DND-41 (cell line): Measurements from ENCODE around the gene TSPAN8.

Source experiments
- ATAC-seq: fragments of 200-7000 bp; cut with Tn5 transposase; 3 replicates; pipeline ENCODE4 v1.9.1; 2021; ENCODE audit warnings: low read depth; ENCODE audit not compliant: insufficient read depth
- DNase-seq: peaks from one replicate; pipeline ENCODE4 v3.0.0-alpha.2; 2020
- H2AFZ ChIP-seq: 2 replicates; pipeline ENCODE4 v1.6.0; 2012; ENCODE audit warnings: low read depth, low read length
- H3K27ac ChIP-seq: 2 replicates; pipeline ENCODE4 v1.5.1; 2012; ENCODE audit warnings: low read length, inconsistent platforms
- H3K27me3 ChIP-seq: fragments of 200-600 bp; sonication (generic); 2 replicates; pipeline ENCODE4 v1.6.0; 2012; ENCODE audit warnings: low read length, mild to moderate bottlenecking, inconsistent platforms; ENCODE audit not compliant: insufficient read depth, poor library complexity
- H3K36me3 ChIP-seq: 2 replicates; pipeline ENCODE4 v1.5.1; 2012; ENCODE audit warnings: low read length, inconsistent platforms; ENCODE audit not compliant: insufficient read depth
- H3K4me1 ChIP-seq: 2 replicates; pipeline ENCODE4 v1.5.1; 2012; ENCODE audit warnings: mild to moderate bottlenecking, low read length; ENCODE audit not compliant: insufficient read depth
- H3K4me2 ChIP-seq: 2 replicates; pipeline ENCODE4 v1.6.0; 2012; ENCODE audit warnings: mild to moderate bottlenecking, moderate library complexity, low read length, inconsistent platforms; ENCODE audit not compliant: insufficient read depth
- H3K4me3 ChIP-seq, 2 experiments: fragments of 200-600 bp in 1 of 2; shearing (Covaris generic) in 1 of 2; 2 replicates each; pipeline ENCODE4 v1.5.1; 2012 to 2016; ENCODE audit warnings: inconsistent platforms in 2 of 2, low read length in 2 of 2, mild to moderate bottlenecking in 2 of 2, low read depth in 1 of 2, moderate library complexity in 1 of 2
- H3K79me2 ChIP-seq: 2 replicates; pipeline ENCODE4 v1.6.0; 2012; ENCODE audit warnings: low read length, inconsistent platforms; ENCODE audit not compliant: insufficient read depth
- H3K9ac ChIP-seq: 2 replicates; pipeline ENCODE4 v1.6.0; 2012; ENCODE audit warnings: low read depth, mild to moderate bottlenecking, inconsistent platforms, low read length, moderate library complexity
- H3K9me3 ChIP-seq: 2 replicates; pipeline ENCODE4 v1.5.1; 2012; ENCODE audit warnings: low read length, moderate library complexity, mild to moderate bottlenecking, inconsistent platforms; ENCODE audit not compliant: insufficient read depth, severe bottlenecking
- H4K20me1 ChIP-seq: 2 replicates; pipeline ENCODE4 v1.6.0; 2012; ENCODE audit warnings: low read length; ENCODE audit not compliant: insufficient read depth
- EZH2 ChIP-seq: IDR thresholded peaks from 3 replicates; pipeline ENCODE4 v1.6.1; 2012; ENCODE audit warnings: borderline replicate concordance, low read depth, mild to moderate bottlenecking, moderate library complexity, low read length, inconsistent platforms; ENCODE audit not compliant: severe bottlenecking
- TF ChIP-seq, protein P1 (sequence below): IDR thresholded peaks from 2 replicates; pipeline ENCODE4 v1.5.1; 2012; ENCODE audit warnings: borderline replicate concordance, low read length, moderate library complexity, mild to moderate bottlenecking; ENCODE audit not compliant: poor library complexity, severe bottlenecking; ENCODE audit errors: extremely low read depth

TSPAN8 gene

GRCh38 chr12:71197460-71197859 lies 39.7 kb upstream of the TSPAN8 start:
- no peak overlapping the region for H3K9ac ChIP-seq
- no peak overlapping the region for H3K27ac ChIP-seq
- H2AFZ ChIP-seq: no peak overlapping the region
- no peaks in the 10 kb centered on the region for H4K20me1 ChIP-seq
- H3K79me2 ChIP-seq: no peaks in the 10 kb centered on the region
- H3K4me2 ChIP-seq: no peak overlapping the region
- DNase-seq (no peak), ATAC-seq (no peak)
- H3K4me1 ChIP-seq: no peaks in the 10 kb centered on the region
- no peaks in the 10 kb centered on the region for H3K27me3 ChIP-seq
- no peaks in the 10 kb centered on the region for H3K36me3 ChIP-seq
- H3K9me3 ChIP-seq: no peaks in the 10 kb centered on the region
- no peak for TF ChIP-seq EZH2
- TF ChIP-seq, protein P1, sequence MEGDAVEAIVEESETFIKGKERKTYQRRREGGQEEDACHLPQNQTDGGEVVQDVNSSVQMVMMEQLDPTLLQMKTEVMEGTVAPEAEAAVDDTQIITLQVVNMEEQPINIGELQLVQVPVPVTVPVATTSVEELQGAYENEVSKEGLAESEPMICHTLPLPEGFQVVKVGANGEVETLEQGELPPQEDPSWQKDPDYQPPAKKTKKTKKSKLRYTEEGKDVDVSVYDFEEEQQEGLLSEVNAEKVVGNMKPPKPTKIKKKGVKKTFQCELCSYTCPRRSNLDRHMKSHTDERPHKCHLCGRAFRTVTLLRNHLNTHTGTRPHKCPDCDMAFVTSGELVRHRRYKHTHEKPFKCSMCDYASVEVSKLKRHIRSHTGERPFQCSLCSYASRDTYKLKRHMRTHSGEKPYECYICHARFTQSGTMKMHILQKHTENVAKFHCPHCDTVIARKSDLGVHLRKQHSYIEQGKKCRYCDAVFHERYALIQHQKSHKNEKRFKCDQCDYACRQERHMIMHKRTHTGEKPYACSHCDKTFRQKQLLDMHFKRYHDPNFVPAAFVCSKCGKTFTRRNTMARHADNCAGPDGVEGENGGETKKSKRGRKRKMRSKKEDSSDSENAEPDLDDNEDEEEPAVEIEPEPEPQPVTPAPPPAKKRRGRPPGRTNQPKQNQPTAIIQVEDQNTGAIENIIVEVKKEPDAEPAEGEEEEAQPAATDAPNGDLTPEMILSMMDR: no peak
- no peak overlapping the region for H3K4me3 ChIP-seq

DNA sequence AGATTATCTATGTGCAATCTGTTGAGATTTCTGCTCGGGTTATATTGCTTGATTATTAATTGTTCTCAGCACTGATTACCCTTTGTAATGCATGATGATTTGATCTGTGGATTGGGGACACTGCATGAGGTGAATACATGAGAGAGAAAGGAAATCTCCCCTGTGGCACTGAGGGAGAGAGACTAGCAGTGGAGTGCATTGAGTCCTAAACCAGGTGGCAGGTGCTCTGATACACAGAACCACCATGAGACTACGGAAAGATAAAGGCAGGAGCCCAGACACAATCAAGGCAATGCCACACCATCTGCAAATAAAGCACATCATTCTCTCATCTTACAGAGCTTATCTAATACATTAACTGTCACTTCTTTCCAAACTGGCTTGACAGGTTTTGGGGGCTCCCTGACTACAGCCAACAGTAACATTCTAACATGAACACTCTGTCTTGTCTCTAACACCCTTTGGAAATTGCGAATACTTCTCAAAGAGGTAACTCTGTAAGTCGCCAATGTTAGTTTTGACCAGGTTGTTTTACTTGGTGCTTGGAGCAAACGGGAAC lies 37.6 kb upstream of the TSPAN8 start:
- Histone ChIP-seq H3K4me1 (no peaks in the 10 kb centered on the region), H3K4me2 (no peak overlapping the region), H2AFZ (no peak overlapping the region), H3K36me3 (no peaks in the 10 kb centered on the region), H4K20me1 (no peaks in the 10 kb centered on the region), H3K27ac (no peak overlapping the region), H3K27me3 (no peaks in the 10 kb centered on the region), H3K4me3 (no peak overlapping the region), H3K79me2 (no peaks in the 10 kb centered on the region), H3K9ac (no peak overlapping the region), H3K9me3 (no peaks in the 10 kb centered on the region)
- TF ChIP-seq EZH2: no peak
- TF ChIP-seq, protein P1: no peak
- ATAC-seq (no peak), DNase-seq (no peak)

GRCh38 chr12:71194657-71195056 lies 36.9 kb upstream of the TSPAN8 start:
- Histone ChIP-seq H3K27me3 (no peaks in the 10 kb centered on the region), H2AFZ (no peak overlapping the region), H3K36me3 (no peaks in the 10 kb centered on the region), H3K9me3 (no peaks in the 10 kb centered on the region), H3K9ac (no peak overlapping the region), H3K79me2 (no peaks in the 10 kb centered on the region), H3K4me3 (no peak overlapping the region), H3K4me1 (no peaks in the 10 kb centered on the region), H4K20me1 (no peaks in the 10 kb centered on the region), H3K27ac (no peak overlapping the region), H3K4me2 (no peak overlapping the region)
- DNase-seq (no peak), ATAC-seq (no peak)
- no peak for TF ChIP-seq EZH2
- TF ChIP-seq, protein P1: no peak

- no peaks in the 10 kb centered on the region for H3K9me3 ChIP-seq
- H3K4me1 ChIP-seq: no peaks in the 10 kb centered on the region
- no peak overlapping the region for H3K9ac ChIP-seq
- ATAC-seq: no peak
- no peak overlapping the region for H3K4me2 ChIP-seq
- no peaks in the 10 kb centered on the region for H3K27me3 ChIP-seq
- H3K36me3 ChIP-seq: no peaks in the 10 kb centered on the region
- H3K27ac ChIP-seq: no peak overlapping the region
- TF ChIP-seq, protein P1: no peak
- TF ChIP-seq EZH2: no peak
- H3K79me2 ChIP-seq: no peaks in the 10 kb centered on the region
- no peak overlapping the region for H2AFZ ChIP-seq
- no peaks in the 10 kb centered on the region for H4K20me1 ChIP-seq
- no peak overlapping the region for H3K4me3 ChIP-seq
- DNase-seq: no peak
Measured at GRCh38 chr12:71193041-71193440, 35.2 kb upstream of the TSPAN8 start.
